GM18508 (cell line): Measurements from ENCODE around the gene CDRT4.
"Not testable (repeated sequence)": the region's sequence is repeated elsewhere in the genome, so short reads cannot be mapped to it uniquely, and the experiment has no call there.

ENCODE experiments used
- ATAC-seq: cut with Tn5 transposase; IDR thresholded peaks from one replicate; pipeline ENCODE4 v1.9.1; 2021; ENCODE audit warnings: moderate number of reproducible peaks; ENCODE audit not compliant: insufficient read depth, unreplicated experiment

The CDRT4 gene

DNA sequence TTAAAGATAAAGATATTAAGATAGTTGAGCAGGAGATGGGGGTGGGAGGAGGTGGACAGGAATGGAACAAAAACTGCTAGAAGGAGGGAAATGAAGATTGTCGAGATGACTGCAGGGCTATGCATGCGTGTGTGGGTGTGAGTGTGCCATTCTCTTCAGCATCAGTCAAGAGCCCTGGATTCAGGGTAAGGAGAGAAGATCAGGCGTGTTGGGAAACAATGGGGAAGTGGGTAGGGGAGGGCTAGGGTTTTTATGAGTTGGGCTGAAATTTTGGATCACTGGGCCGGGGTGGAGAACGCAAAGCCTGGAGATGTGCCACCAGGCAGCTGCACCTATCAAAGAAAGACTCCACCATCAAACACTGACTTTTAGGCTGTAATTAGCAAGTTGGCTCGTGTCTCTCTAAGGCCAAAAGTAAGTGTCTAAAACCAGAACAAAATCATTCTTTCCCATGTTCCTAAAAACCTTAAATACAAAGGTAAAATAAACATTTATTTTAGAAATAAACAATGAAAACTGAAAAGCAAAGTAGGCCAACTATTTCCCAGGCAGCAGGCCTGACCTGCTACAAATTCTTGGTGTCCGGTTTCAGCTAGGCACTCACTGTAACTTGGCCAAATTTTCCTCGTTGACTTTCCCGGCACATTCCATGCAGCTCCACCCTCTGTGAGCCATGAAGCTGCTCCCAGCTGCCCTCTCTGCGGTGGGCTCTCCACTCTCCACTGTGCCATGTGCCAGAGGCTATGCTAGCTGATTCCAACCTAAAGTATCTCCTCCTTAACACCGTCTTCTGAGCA, 4.2 kb downstream of the CDRT4 start:
- no peak for ATAC-seq

- no peak for ATAC-seq
Measured at GRCh38 chr17:15457723-15458094, 9.7 kb downstream of the CDRT4 start.

DNA sequence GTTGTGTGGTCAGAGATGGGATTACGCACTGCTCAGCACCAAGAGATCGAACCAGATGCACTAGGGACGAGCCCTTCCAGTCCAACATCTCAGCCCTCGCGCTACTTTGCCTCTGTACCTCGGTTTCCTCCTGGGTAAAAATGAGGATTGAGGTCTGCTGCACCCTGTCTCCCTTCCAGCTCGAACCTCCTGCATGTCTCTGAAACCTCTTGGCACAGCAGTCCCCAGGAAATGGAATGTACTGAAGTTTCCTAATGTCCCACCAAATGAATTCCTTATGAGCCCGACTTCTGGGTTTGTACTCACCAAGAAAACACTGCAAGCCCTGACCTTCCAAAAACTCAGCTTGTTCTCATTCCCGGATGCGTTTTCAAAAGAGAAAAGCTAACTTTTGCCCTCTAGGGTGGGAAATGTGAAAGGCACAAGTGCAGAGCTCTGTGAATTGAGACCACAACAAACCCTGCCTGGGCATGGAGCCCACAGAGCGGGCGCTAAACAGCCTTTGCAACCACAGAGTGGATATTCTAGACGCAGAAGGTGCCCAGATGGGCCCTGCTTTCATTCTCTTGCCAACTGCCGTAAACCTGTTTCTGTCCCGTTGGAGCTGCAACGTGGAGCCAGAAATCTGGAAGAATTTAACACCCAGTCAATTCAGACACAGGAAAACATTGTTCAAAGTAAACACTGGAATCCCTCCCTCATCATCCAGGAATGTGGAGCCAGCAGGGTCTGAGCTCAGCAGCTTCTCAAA, 10.3 kb downstream of the CDRT4 start:
- no peak for ATAC-seq

DNA sequence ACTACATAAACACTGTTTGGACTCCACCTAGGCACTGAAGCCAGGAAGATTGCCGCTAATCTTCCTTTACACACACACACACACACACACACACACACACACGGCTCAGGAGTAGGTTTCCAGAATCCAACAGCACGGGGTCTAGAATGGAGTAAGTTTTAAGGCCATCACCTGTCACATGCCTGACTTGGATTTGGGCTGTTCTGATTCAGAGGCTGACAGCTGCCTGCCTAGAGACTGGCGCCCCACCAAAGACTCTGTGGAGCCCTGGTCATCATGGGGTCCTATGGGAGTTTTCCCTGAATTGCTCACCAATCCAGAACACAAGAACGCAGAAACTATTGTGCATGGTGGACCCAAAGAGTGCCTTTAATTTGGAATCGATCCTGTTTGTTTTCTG, 10.9 kb downstream of the CDRT4 start:
- ATAC-seq, result no peak

- no peak for ATAC-seq
Measured at GRCh38 chr17:15454346-15454745, 13.1 kb downstream of the CDRT4 start.

DNA sequence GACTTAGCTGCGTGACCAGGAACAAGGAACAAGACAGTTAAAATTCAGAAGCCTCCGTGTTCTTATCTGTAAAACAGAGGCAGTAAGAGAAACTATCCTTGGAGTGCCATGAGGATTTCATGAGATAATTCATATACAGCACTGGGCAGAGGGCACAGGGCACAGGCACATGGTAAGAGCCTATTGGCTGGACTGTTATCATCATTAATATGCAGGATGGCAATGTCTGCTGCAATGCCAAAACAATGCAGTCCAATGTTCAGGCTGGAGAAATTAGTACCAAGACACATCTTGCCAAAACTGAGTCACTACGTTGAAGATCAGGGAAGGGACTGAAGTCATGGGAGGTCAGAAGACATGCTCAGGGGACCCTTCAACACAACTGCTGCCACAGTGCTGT, 13.6 kb downstream of the CDRT4 start:
- no peak for ATAC-seq

DNA sequence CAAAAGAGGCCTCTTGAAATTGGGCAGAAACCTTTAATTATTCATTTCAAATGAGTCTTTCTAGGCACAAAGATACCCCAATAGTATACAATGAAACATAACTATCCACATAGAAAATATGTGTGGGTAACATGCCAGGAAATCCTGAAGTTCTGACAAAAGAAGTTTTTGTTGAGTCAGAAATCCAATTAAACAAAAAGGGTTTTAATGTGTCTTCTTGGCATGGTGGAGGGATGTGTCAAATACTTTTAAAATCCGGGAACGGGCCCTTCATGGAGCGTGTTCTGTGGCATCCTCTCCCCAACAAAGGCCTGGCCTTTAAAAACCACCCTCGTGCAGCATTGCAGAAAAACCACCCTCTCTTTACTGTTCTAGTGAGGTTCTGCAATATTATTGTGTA, 14.2 kb downstream of the CDRT4 start:
- no peak for ATAC-seq

DNA sequence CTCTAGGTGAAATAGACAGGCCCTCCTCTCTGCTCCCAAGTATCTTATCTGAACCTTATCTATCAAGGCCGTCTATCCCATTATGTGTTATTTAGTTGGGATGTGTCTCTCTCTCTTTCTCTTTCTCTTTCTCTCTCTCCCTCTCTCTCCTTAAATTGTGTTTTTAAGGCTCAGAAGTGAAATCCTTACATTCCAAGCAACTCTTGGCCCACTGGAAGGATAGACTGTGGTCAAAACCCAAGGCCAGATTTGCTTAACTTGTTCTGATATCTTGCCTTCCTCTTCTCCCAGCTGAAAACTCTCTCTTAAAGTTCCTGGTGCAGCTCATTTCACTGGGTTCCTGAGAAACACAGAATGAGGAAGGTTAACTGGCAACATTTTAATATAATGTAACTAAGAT, 14.7 kb downstream of the CDRT4 start:
- ATAC-seq, result no peak

GRCh38 chr17:15451680-15452079, 15.7 kb downstream of the CDRT4 start:
- ATAC-seq, result no peak

- no peak for ATAC-seq
Measured at GRCh38 chr17:15448580-15448956, 18.9 kb downstream of the CDRT4 start.

GRCh38 chr17:15447928-15448579, 19.4 kb downstream of the CDRT4 start:
- no peak for ATAC-seq

- no peak for ATAC-seq
Measured at GRCh38 chr17:15446036-15446435, 21.4 kb downstream of the CDRT4 start.

- no peak for ATAC-seq
Measured at GRCh38 chr17:15444805-15445204, 22.6 kb downstream of the CDRT4 start.

- no peak for ATAC-seq
Measured at GRCh38 chr17:15442311-15443180, 24.9 kb downstream of the CDRT4 start.

GRCh38 chr17:15441315-15441714, 26.1 kb downstream of the CDRT4 start:
- no peak for ATAC-seq

- ATAC-seq, result no peak
Measured at GRCh38 chr17:15440347-15440746, 27.1 kb downstream of the CDRT4 start.

GRCh38 chr17:15439205-15439985, 28.0 kb downstream of the CDRT4 start:
- ATAC-seq, result not testable (repeated sequence)

DNA sequence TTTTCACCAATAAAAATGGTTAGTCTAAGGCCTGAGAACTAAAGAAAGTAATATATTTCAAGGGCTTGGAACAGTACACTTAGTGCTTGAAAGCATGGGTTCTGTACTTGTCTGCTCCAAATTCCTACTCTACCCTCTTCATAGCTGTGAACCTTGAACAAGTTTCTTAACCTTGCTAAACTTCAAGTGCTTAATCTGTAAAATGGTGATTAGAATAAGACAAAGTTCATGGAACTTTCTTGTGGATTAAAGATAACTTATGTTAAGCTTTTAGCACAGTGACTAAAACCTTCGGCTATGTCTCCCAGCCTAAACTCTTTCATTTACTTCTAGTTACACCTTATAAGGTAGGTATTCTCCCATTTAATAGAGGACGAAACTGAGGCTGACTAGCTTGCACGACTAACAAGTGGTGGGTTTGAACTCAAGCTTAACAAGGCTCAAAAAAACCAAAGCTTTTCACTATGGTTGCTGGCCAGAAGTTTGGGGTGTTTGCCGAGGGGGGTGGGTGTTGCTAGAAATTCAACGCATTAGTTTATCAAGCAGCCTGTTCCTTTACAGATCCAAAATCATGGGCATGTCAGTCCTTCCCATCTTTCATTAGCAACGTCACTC, 28.8 kb downstream of the CDRT4 start:
- no peak for ATAC-seq

DNA sequence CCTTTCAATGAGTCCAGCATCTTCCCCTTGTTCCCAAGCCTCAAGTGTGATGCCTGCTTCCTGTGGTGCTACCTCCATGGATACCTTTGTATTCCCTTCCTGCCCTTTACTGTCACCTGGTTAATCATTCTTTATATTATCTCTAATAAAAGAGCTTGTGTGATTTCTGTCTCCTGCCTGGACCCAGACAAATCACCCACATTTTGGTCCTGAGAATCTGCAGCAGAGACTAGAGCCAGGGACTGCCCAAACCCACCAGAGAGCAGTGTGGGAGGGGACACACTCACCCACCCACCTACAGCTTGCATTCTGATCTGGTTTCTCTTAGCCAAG, 30.2 kb downstream of the CDRT4 start:
- ATAC-seq, result no peak
